PC-3 (cell line): Measurements from ENCODE around the gene PLSCR5. TPM values are rescaled to one million over a fixed set of nuclear protein-coding genes. Genes with fewer than 3 reads are reported as not detected.

Experiments
- ATAC-seq: fragments of 200-7000 bp; cut with Tn5 transposase; 2 replicates; pipeline ENCODE4 v1.9.1; 2020; ENCODE audit warnings: mild to moderate bottlenecking, moderate library complexity
- BruUV-seq: library from RNA; stranded (reverse); fragments of 400-500 nt; replicated peaks from 2 replicates; lab custom pipeline; 2021; lab: Mats Ljungman, UMichigan
- CTCF ChIA-PET: fragments of 300-600 bp; sonication (Branson Sonifier 250); formaldehyde crosslinking; loops from one replicate; lab custom pipeline; 2022; ENCODE audit warnings: antibody characterized with exemption; lab: Charles Lee
- POLR2A ChIA-PET: fragments of 300-600 bp; sonication (Branson Sonifier 250); formaldehyde crosslinking; loops from one replicate; lab custom pipeline; 2022; ENCODE audit warnings: antibody characterized with exemption; ENCODE audit not compliant: unreplicated experiment; lab: Charles Lee
- DNase-seq: peaks from one replicate; pipeline ENCODE4 v3.0.0-alpha.2; 2015
- H2AFZ ChIP-seq: fragments of 300-600 bp; sonication (generic); 2 replicates; pipeline ENCODE4 v1.6.0; 2016; ENCODE audit warnings: antibody characterized with exemption, low read length
- H3F3A ChIP-seq: fragments of 300-600 bp; sonication (generic); one replicate; pipeline ENCODE4 v1.6.0; 2017; ENCODE audit warnings: antibody characterized with exemption, low read length, control low read depth, mild to moderate bottlenecking; ENCODE audit not compliant: unreplicated experiment
- H3K27ac ChIP-seq: fragments of 300-600 bp; sonication (generic); 2 replicates; pipeline ENCODE4 v1.5.1; 2016; ENCODE audit warnings: mild to moderate bottlenecking, low read length
- H3K27me3 ChIP-seq: fragments of 300-600 bp; sonication (generic); 2 replicates; pipeline ENCODE4 v1.6.1; 2016; ENCODE audit warnings: low read length, mixed read lengths
- H3K36me3 ChIP-seq: fragments of 300-600 bp; sonication (generic); 2 replicates; pipeline ENCODE4 v1.6.1; 2016; ENCODE audit warnings: low read depth, mixed run types, low read length, mixed read lengths
- H3K4me1 ChIP-seq: fragments of 300-600 bp; sonication (generic); 2 replicates; pipeline ENCODE4 v1.5.1; 2016; ENCODE audit warnings: low read length; ENCODE audit not compliant: insufficient read depth
- H3K4me2 ChIP-seq: fragments of 300-600 bp; sonication (generic); 2 replicates; pipeline ENCODE4 v1.6.0; 2016; ENCODE audit warnings: low read length
- H3K4me3 ChIP-seq: fragments of 300-600 bp; sonication (generic); 2 replicates; pipeline ENCODE4 v1.5.1; 2016; ENCODE audit warnings: mild to moderate bottlenecking, low read length, mixed read lengths
- H3K79me2 ChIP-seq: fragments of 300-600 bp; sonication (generic); 2 replicates; pipeline ENCODE4 v1.6.1; 2017; ENCODE audit warnings: low read length, mixed read lengths
- H3K9ac ChIP-seq: fragments of 300-600 bp; sonication (generic); 2 replicates; pipeline ENCODE4 v1.6.0; 2016; ENCODE audit warnings: mild to moderate bottlenecking, low read length
- H3K9me2 ChIP-seq: fragments of 300-600 bp; sonication (generic); replicated peaks from 2 replicates; pipeline ENCODE4 v1.6.1; 2016; ENCODE audit warnings: mixed run types, low read length, mixed read lengths
- H3K9me3 ChIP-seq: fragments of 300-600 bp; sonication (generic); 2 replicates; pipeline ENCODE4 v1.6.1; 2016; ENCODE audit warnings: low read length, mixed read lengths
- H4K20me1 ChIP-seq: fragments of 300-600 bp; sonication (generic); 2 replicates; pipeline ENCODE4 v1.6.1; 2016; ENCODE audit warnings: low read length, mixed read lengths
- EZH2 ChIP-seq: fragments of 300-600 bp; sonication (generic); IDR thresholded peaks from one replicate; pipeline ENCODE4 v1.6.1; 2017; ENCODE audit warnings: antibody characterized with exemption, mild to moderate bottlenecking, low read length; ENCODE audit not compliant: unreplicated experiment
- EZH2phosphoT487 ChIP-seq: fragments of 300-600 bp; sonication (generic); IDR thresholded peaks from 2 replicates; pipeline ENCODE4 v1.6.1; 2018; ENCODE audit warnings: mild to moderate bottlenecking, antibody characterized with exemption, low read length, borderline replicate concordance
- intact Hi-C: fragments of 100-400 bp; cut with micrococcal nuclease; formaldehyde crosslinking; loops from 2 replicates; pipeline ENCODE4 v1.9.0; 2023
- total RNA-seq: library from RNA; depleted of rRNA; stranded (reverse); fragments of >200 nt; gene quantifications from 2 replicates; pipeline ENCODE4 v1.2.3, GENCODE V29; 2014
- TF ChIP-seq, protein P1 (sequence below): fragments of 300-600 bp; sonication (generic); conservative IDR thresholded peaks from 2 replicates; pipeline ENCODE4 v1.5.1; 2017; ENCODE audit warnings: antibody characterized with exemption, low read depth, mild to moderate bottlenecking, low read length

PLSCR5 gene
- total RNA-seq, 1 experiment from 2014 or later: not detected

DNA sequence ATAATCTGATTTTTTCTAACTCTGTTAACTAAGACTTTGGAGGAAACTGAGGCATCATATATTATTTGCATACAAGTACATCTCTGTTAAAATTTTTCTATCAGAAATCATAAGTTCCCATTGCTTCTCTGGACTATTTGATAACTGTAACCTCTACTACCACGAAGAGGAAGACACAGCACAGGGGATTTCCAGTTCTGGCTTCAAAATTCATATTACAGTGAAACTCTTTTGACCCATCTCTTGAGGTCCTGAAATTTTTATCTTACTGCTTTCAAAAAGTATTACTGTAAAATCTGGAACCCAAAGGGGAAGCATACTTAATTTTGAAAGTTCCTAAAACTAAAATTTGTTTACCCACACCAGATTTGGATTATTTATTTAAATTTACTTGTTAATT lies 64.9 kb downstream of the PLSCR5 start:
- no peaks in the 10 kb centered on the region for H3K36me3 ChIP-seq
- H2AFZ ChIP-seq: no peak overlapping the region
- H3K79me2 ChIP-seq: peaks cover 73% of the 10 kb centered on the region
- intact Hi-C loops: loop anchor here (5.0 kb wide), 1 partner anchor 172 kb away; no protein-coding TSS in a partner anchor
- no peaks in the 10 kb centered on the region for H3K9me2 ChIP-seq
- no TSS peak for BruUV-seq
- H3K4me3 ChIP-seq: no peak overlapping the region
- H3K9ac ChIP-seq: no peak overlapping the region
- POLR2A ChIA-PET: interaction anchor here (1.0 kb wide), 1 partner anchor 71 kb away, joined by 13 read pairs; the partner anchor contains the start of gene PLSCR2
- ATAC-seq: no peak
- H3K27me3 ChIP-seq: no peaks in the 10 kb centered on the region
- H3K9me3 ChIP-seq: no peaks in the 10 kb centered on the region
- no peak for TF ChIP-seq EZH2
- TF ChIP-seq, protein P1, sequence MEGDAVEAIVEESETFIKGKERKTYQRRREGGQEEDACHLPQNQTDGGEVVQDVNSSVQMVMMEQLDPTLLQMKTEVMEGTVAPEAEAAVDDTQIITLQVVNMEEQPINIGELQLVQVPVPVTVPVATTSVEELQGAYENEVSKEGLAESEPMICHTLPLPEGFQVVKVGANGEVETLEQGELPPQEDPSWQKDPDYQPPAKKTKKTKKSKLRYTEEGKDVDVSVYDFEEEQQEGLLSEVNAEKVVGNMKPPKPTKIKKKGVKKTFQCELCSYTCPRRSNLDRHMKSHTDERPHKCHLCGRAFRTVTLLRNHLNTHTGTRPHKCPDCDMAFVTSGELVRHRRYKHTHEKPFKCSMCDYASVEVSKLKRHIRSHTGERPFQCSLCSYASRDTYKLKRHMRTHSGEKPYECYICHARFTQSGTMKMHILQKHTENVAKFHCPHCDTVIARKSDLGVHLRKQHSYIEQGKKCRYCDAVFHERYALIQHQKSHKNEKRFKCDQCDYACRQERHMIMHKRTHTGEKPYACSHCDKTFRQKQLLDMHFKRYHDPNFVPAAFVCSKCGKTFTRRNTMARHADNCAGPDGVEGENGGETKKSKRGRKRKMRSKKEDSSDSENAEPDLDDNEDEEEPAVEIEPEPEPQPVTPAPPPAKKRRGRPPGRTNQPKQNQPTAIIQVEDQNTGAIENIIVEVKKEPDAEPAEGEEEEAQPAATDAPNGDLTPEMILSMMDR: no peak
- no peak for TF ChIP-seq EZH2phosphoT487
- H3K4me1 ChIP-seq: peaks cover 31% of the 10 kb centered on the region
- no peak overlapping the region for H3K27ac ChIP-seq
- H3K4me2 ChIP-seq: peak overlapping the region; percentile 93; the same call in 1 of the 2 replicates
- no peaks in the 10 kb centered on the region for H3F3A ChIP-seq
- DNase-seq: no peak
- CTCF ChIA-PET: no interaction called here
- peaks cover 23% of the 10 kb centered on the region for H4K20me1 ChIP-seq

DNA sequence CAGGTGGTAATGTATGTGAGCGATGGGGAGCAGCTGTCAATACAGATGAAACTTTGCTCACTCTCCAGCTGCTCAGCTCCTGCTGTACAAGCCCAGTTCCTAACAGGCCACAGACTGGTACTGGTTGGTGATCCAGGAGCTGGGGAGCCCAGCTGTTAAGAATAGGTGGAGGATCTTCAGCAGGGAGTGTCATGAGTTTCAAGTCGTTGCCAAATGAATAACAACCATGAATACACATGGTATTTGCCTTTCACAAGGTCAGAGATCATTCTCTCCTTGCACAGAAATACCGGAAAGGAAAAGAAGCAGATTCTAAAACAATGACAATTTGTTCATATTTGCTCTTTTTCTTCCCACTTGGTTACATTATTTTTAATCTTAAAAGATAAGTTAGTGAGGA lies 65.8 kb downstream of the PLSCR5 start:
- Histone ChIP-seq H2AFZ (no peak overlapping the region), H3K4me3 (no peak overlapping the region), H3K9me3 (no peaks in the 10 kb centered on the region), H3K4me1 (peaks cover 28% of the 10 kb centered on the region), H4K20me1 (peaks cover 23% of the 10 kb centered on the region), H3K27me3 (no peaks in the 10 kb centered on the region), H3K27ac (no peak overlapping the region), H3K36me3 (no peaks in the 10 kb centered on the region), H3K9ac (no peak overlapping the region), H3K4me2 (no peak overlapping the region), H3K9me2 (no peaks in the 10 kb centered on the region), H3K79me2 (peaks cover 66% of the 10 kb centered on the region), H3F3A (no peaks in the 10 kb centered on the region)
- ChIA-PET POLR2A (no interaction called here), CTCF (no interaction called here)
- ATAC-seq (no peak), DNase-seq (no peak)
- intact Hi-C loops: no loop called here
- BruUV-seq: no TSS peak
- no peak for TF ChIP-seq EZH2

DNA sequence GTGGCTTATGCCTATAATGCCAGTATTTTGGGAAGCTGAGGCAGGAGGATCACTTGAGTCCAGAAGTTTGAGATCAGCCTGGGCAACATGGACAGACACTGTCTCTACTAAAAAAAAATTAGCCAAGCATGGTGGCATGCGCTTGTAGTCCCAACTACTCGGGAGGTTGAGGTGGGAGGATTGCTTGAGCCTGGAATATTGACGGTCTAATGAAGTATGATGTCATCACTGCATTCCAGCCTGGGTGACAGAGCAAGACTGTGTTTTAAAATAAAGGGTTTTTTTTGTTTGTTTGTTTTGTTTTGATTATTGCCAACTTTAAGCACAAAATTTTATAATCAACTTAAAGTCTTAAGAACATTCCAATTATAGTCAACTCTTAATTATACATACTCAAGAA lies 67.5 kb downstream of the PLSCR5 start:
- Histone ChIP-seq H3K9me3 (no peaks in the 10 kb centered on the region), H3K36me3 (0 out of 2 replicates have a peak, but pooled peaks cover under 1% of the 10 kb centered on the region), H2AFZ (no peak overlapping the region), H3K4me2 (no peak overlapping the region), H3K27ac (no peak overlapping the region), H3K4me3 (no peak overlapping the region), H3K27me3 (no peaks in the 10 kb centered on the region), H4K20me1 (peaks cover 14% of the 10 kb centered on the region; the same call in 1 of the 2 replicates), H3K9ac (no peak overlapping the region), H3K4me1 (peaks cover 22% of the 10 kb centered on the region), H3F3A (no peaks in the 10 kb centered on the region), H3K79me2 (peaks cover 49% of the 10 kb centered on the region), H3K9me2 (no peaks in the 10 kb centered on the region)
- ChIA-PET CTCF (no interaction called here), POLR2A (no interaction called here)
- no TSS peak for BruUV-seq
- DNase-seq (no peak), ATAC-seq (no peak)
- TF ChIP-seq, protein P1: no peak
- TF ChIP-seq EZH2phosphoT487: no peak
- no peak for TF ChIP-seq EZH2
- intact Hi-C loops: no loop called here
